Epithelial cell of esophagus (primary cell): Measurements from ENCODE around the gene RCAN2.

Experiments
- DNase-seq: peaks from one replicate; pipeline ENCODE4 v3.0.0; 2010; ENCODE audit warnings: low read depth
- H3K4me3 ChIP-seq: 2 replicates; pipeline ENCODE4 v1.5.1; 2011; ENCODE audit warnings: mild to moderate bottlenecking, low read length, control low read depth
- TF ChIP-seq, protein P1 (sequence below): IDR thresholded peaks from 2 replicates; pipeline ENCODE4 v1.5.1; 2011; ENCODE audit warnings: low read depth, mild to moderate bottlenecking, low read length, control low read depth, inconsistent platforms; ENCODE audit not compliant: insufficient read depth; ENCODE audit errors: missing control alignments

The RCAN2 gene

DNA sequence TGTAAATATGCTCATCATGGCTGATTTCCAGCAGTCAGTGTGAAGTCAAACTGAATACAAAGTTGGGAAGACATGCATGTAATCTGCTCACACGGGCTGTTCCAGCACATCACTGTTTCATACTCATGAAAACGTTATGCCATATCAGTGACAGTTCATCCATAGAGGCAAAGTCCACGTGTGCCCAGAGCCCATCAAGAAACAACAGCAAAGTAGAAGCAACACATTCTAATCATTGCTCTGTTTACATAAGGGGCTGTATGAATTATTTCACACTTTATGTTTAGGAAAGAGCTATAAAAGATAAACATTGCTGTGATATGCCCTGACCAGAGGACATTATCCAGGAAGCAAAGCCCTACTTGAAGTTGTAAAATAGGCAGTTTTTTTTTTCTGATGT, 163.5 kb downstream of the RCAN2 start:
- no peak for DNase-seq
- H3K4me3 ChIP-seq, result no peak overlapping the region
- TF ChIP-seq, protein P1, sequence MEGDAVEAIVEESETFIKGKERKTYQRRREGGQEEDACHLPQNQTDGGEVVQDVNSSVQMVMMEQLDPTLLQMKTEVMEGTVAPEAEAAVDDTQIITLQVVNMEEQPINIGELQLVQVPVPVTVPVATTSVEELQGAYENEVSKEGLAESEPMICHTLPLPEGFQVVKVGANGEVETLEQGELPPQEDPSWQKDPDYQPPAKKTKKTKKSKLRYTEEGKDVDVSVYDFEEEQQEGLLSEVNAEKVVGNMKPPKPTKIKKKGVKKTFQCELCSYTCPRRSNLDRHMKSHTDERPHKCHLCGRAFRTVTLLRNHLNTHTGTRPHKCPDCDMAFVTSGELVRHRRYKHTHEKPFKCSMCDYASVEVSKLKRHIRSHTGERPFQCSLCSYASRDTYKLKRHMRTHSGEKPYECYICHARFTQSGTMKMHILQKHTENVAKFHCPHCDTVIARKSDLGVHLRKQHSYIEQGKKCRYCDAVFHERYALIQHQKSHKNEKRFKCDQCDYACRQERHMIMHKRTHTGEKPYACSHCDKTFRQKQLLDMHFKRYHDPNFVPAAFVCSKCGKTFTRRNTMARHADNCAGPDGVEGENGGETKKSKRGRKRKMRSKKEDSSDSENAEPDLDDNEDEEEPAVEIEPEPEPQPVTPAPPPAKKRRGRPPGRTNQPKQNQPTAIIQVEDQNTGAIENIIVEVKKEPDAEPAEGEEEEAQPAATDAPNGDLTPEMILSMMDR, result no peak

DNA sequence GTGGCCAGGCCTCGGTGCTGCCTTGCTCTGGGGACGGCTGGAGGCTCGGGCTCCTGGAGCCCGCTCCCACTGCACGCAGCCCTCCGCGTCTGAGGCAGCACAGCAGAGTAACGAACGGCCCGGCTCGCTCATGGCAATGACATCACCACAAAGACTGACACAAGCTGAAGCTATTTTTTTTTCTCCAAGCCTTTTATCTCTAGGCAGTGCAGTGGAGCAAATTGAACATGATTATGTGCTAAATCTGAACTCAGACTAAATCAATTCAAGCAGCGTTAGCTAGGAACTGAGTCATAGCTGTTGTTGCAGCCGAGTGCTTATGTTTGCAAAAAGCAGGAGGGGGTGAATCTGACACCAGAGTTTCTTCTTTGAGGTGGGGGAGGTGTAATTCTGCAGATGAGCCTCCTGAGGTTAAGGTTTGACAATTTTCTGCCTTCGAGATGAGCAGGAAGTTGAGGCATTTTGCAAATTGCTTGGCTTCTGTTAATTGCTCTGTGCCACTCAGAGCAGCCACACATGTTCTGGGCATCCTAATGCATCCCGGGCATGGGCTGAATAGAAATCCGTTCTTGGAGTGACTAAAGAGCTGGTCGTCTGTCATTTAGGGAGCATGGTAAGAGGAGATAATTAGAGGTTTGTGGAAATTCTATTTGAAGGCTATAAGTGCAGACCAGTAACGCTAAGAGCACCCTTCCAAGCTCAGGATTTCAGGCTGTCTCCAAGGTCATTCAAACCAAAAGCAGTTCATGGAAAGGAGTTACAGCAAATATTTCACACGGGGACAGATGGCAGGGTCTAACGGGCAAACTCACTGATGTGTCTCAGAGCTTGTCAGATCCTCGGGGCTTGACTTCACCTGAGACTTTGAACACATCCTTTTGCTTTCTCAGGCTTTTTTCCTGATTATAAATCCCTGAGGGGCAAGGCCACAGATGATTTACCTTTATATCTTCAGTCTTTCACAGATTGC, 165.4 kb downstream of the RCAN2 start:
- TF ChIP-seq, protein P1, result no peak
- DNase-seq, result no peak
- H3K4me3 ChIP-seq, result no peak overlapping the region

DNA sequence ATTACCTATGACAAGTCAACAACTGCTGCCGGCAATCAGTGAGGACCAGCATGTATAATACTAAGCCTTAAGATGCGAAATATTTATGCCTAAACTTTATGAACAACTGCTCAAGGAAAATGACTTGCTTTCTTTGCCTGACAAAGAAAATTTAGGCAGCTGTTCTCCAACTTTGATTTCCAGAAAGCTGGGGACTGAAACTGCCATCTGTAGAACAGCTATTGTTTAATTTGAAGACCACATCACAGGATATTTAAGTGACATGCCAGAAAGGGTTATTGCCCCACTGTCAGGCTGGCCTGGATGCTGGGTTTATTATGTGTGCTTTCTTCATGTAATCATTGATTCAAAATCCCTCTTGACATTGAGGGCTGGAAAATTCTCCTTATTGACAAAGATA, 166.5 kb downstream of the RCAN2 start:
- H3K4me3 ChIP-seq, result no peak overlapping the region
- TF ChIP-seq, protein P1, result no peak

DNA sequence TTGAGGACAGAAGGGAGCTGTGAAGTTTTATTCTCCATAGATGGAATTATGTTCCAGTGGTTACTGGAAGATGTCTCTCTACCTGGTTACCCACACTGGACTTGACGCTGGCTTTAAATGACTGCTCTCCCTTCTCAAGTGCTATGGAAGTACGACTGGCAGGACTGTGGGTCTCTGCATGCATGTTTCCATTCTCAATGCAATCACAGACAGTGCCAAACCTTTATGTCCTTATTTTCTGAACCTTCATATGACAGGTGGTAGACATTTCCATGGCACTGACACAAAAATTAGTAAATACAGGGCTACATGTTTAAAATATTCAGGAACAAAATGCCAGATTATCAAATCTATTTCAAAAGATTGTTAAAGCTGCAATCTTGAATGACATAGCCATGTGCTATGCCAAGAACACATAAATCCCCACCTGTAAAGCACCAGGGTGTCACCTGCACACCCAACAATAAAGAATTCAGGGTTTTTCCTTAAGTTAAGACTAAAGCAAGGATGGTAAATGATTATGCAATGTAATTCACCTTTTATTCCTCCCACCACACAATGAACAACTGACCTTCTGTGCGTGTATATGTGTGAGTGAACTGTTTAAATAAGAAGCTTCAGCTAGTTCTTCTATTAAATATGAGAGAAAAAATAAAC, 167.2 kb downstream of the RCAN2 start:
- H3K4me3 ChIP-seq, result no peak overlapping the region
- no peak for DNase-seq
- TF ChIP-seq, protein P1, result no peak

More for the DNA sequence above, 166.5 kb downstream of the RCAN2 start:
- no peak for DNase-seq

DNA sequence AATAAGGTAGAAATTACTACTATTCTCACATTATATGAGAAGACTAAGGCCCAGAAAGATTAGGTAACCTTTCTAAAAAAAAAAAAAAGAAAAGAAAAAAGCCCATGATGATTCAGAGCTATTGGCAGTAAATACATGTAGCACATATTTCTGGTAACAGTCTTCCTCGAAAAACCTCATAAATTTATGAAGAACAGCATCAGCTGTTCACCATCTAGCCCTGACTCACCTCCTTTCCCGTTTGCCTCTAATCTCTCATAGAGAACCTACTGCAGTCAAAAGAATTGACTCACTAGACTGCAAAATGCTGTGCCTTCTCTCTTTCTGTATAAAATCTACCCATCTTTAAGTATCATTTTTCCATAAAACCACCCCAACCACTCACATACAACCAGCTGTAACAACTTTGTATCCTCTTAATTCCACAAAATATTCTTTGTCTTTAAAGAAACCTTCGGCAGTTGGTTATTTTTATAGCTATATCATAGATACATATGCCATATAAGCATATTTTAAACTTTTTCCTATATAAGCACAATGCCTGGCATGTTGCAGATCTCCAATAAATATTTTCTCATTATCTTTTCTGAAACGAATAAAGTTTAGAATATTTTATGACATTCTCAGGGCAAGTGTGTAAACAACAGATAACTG, 167.8 kb downstream of the RCAN2 start:
- no peak overlapping the region for H3K4me3 ChIP-seq
- TF ChIP-seq, protein P1, result no peak
- DNase-seq, result peak; percentile 39

DNA sequence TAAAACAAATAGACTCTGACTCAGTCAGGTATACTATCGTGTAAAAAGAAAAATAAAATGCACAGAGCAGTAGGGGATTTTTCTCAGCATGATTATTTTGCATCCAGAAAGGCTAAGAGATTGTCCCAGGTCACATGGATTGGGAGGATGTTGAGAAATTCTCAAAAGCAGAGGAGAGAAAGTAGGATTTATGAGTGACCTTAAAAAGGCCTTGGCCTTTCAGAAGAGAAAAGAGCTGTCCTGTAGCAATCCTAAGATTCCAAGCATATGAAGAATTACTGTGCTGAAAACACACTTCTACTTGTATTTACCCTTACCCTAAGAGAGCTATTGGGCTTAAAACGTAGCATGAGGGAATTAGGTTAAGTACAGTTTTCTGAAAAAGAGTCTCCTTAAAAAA, 170.7 kb downstream of the RCAN2 start:
- DNase-seq, result no peak
- TF ChIP-seq, protein P1, result no peak
- H3K4me3 ChIP-seq, result no peak overlapping the region
